GM21515 (cell line): Measurements from ENCODE around the gene CACNA2D3.

Experiments
- ATAC-seq: cut with Tn5 transposase; IDR thresholded peaks from one replicate; pipeline ENCODE4 v1.9.1; 2021; ENCODE audit not compliant: unreplicated experiment

CACNA2D3 gene

DNA sequence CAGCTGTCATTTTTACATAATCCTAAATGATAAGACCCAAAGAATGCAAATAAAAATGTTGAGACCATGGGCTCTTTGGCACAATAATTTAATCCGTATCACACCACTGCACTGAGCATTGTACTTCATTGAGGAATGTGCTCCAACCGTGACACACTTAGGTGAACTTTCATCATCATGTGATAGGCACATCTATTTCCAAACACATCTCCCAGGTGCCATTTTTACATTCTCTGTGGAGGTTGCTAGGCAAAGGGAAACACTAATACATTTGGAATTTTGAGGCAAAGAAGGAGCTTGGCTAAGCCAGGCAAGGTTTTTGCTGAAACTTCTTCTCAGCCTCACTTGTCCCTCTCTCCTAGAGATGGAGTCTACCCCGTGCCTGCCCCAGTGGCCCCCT lies 736.8 kb downstream of the CACNA2D3 start:
- no peak for ATAC-seq

DNA sequence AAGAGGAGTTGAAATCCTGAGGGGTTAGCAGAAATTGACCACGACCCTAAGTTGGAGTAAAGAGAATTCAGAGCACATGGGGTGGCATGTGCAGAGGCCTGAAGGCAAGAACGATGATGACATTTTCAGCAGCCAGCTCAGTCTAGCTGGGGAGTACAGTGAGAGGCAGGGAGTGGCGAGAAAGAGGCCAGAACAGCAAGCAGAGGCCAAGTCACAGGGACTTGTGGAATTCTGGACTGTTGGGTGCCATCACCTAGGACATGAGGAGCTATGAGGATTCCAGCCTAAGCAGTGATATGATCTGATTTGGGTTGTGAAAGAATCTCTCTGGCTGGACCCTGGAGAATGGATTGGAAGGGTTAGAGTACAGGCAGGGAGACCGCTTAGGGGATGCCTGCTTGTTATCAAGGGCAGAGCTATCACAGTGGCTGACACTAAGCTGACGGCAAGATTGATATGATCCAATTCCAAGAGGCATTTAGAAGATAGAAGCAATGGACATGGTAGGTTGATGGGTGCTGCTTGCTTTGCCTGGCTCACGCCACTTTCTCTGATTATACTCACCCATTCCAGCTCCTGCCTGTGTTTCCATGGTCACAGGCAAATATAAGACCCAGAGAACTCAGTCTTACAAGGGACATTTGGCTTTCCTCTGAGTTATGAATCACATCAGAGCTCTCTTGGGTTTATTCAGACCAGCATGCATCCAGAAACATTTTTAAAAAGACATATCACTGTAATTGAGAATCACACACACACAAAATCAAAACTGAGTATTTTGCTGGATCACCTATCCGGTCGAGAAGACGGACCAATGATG lies 739.1 kb downstream of the CACNA2D3 start:
- ATAC-seq, result no peak

DNA sequence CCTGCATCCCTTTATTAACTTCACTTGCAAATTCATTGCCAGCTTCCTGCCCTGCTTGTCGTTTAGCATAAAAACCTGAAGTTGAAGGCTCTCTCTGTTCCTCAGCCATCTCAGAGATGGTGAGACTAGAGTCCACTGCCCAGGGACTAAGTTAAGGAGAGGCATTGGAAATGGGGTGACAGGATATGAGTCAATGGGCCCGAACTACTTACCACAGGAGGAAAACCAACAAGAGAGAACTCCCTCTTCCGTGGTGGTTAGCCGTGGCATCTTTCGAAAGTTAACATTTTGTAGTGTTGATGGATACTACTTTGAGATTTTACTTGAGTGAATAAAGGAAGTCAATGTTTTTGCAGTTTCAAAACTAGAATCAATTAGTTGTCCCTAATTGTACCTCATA lies 740.2 kb downstream of the CACNA2D3 start:
- ATAC-seq, result no peak

DNA sequence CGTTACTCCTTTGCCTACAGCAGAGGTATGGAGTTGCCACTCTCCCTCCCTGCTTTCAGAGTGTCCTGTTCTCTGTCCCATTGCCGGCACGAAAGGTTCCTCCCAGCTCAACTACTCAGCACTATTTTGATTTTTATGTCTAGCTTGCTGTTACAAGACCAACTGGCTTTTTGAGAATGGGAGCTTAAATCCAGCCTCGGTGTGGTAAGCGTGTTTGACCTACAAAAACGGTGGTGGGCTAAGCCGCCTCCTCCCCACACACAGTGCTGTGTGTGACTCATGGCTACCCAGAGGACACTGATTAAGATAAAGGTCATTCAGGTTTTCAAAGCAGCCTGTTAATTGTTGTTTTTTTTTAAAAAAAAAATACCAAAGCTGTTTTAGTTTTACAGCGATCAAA lies 741.0 kb downstream of the CACNA2D3 start:
- ATAC-seq, result no peak

DNA sequence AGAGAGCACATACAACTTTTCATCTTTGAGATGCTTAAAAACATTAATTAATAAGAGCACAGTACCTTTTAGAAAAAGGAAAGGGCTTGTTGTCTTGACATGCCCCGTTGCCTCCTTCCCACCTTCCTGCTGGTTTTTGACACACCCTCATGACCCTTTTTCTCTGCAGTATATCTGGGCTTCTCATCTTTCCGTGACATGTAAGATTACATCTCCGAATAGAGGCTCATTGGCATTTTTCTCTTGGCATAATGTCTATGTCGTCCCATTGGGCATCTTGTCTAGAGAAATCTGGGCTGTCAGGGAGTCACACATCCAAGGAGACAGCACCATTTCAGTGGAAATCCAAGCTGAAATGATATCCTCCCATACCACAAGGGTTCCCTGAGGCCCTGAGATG lies 741.4 kb downstream of the CACNA2D3 start:
- no peak for ATAC-seq

DNA sequence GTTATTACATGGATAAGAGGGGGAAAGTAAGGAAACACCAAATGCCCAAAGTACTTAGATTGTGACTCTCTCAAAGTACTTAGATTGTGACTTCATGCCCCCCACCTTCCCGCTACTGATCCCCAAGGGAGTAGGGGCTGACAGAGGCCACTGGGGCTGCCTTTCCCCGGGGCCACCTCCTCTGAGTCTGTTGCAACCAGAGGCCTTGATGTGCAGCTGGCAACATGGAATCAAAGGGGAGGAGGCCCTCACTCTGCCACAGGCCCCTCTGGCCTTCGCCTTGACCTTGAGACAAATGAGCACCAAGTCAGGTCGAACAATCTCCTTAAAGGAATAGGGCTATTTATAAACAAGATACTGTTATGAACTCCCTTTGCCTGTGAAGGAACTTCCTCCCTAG lies 743.0 kb downstream of the CACNA2D3 start:
- ATAC-seq, result no peak

DNA sequence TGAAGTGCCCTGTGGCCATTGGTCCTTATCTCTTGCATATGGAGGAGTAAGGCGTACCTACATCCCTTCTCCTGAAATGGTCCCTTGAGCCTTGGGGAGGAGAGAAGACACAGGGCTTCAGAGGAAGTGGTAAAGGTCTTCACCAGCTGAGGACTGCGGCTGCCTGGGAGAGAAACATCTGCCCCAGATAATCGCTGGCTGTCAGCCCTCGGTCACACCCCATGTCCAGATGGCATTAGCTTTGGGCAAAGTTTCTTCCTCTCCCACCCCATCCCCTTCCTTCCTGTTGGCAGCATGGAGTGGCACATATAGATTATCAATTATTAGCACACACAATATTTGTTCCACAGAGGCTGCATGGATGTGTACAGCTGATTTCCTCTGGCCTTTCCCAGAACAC lies 743.9 kb downstream of the CACNA2D3 start:
- no peak for ATAC-seq

DNA sequence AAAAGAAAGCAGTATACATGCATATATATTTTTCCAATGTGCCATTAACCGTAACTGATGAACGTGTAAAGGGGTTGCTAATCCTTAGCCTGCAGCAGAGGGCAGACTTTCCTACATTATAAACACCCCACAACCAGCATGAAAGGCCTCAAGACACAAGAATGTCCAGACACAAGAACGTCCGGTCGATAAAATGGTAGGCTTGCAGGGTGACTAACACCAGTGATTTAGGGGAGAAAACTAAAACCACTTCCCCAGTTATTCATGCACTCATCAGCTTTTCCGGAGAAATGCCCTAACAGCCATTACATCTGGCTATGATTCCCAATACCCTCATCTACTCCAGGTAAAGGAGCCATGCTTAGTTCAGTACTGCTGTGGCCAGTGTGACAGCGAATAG lies 748.1 kb downstream of the CACNA2D3 start:
- ATAC-seq, result no peak

DNA sequence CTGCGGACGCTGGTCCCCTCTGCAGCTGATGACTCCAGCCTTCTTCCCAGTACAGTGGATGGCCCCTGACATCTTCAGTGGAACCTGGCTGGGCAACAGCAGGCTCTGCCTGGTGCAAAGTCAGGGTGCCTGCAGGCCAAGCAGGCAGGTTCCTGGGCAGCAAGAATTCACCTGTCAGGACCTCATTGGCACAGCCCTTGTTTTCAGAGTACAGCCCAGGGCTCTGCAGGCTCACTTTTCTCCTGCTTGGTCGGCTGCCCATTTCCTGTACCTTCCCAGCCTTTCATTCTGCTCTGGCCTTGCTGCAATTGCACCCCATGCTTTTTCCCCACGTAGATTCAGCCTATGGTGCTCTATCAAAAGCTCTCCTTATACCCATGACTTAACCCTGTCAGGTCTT lies 749.5 kb downstream of the CACNA2D3 start:
- no peak for ATAC-seq

DNA sequence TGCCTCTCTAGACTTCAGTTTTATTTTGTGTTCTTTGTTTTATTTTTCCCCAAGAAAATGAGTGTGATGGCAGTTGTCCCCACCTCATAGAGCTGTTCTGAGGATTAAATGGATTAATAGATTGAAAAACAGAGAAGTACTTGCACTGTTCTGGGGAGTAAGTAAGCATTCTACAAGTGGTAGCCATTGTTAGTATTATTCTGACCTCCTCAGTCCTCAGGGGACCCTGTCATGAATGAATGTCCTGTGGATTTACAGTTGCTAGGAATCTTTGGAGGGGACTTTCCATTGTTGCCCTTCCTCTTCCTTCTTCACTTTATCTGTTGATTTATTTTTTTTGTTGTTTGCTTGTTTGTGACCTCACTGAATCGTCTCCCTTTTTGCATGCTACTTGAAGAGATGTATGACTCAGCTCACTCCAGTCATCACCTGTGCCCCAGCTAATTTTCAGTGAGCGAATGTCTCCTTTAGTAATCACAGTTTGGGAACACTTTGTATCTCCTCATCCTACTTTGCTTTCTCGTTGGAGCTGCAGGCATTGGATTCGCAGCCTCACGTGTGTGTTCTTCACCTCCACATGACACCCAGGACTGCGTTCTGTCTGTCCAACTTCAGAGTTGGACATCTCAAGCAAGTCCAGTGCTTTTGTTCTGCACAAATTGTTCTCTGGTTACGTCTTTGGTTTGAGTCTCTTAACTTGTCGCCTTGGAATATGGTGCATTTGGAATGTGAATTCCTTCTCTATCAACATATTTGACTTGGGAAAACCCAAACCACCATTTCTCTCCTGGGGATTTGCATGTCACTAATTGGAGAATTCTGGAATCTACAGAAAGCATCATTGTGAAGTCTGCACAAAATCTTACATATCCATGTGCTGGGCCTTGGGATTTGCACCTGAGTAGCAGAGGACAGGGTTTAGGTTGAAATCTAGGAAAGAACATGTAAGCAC lies 751.0 kb downstream of the CACNA2D3 start:
- no peak for ATAC-seq

DNA sequence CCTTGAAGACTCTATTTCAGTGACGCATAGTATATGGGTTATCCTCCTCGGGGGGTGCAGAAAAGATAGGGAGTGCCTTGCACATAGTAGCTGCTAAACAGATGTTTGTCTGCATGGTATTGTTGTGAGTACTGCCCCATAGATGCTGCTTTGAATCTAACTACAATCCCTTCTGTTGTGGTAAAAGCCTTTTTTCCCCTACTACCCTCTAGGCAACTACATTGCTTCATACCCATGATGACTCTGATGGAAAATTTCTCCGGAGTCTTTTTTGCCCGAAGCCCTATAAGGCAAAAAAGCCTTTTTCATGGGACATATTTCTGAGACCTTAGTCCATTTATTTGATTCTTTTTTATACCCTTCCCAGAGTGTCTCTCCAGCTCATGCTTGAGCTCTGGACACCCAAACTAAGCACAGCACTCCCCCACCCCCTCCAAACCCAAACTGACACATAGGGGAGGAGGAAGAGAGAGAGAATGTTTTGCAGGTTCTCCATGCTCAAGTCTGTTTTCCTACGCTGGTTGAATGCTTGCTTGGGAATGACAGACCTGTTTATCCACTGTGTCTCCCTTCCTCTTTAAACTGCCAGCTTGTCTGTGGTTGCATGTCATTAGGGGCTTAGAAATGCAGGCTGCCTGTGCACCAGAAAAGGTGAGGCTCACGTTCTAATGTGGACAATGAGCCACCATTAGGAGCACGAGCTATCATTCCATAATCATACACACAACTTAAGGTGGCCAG lies 752.6 kb downstream of the CACNA2D3 start:
- no peak for ATAC-seq

DNA sequence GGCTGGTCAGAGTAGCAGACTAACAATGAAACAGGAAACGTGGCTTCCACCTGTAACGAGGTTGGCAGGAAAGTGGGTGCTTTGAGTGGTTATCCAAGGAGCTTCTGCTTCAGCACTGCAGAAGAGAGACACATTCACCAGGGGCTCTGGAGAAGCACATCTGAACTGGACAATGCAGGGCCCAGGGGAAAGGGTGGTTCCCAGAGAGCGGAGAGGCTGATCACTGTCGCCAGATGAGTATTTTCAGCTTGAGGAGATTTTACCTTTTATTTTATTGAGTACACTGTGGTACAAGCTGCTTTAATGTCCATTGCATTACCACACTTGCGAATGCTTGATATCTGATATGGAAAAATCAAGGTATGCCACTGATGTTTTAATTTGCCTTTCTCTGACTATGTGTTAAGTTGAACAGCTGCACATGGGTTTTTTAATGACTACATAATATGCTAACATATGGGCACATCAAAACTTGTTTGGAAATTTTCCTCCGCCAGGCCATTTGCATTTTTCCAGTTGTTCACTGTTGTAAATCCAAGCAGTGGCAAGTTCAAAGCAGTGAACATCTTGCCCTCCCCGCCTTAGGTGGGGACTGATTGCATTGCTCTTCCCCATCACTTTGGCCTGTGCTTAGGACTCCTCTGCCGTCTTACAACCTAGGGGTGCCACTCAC lies 753.4 kb downstream of the CACNA2D3 start:
- ATAC-seq, result no peak

DNA sequence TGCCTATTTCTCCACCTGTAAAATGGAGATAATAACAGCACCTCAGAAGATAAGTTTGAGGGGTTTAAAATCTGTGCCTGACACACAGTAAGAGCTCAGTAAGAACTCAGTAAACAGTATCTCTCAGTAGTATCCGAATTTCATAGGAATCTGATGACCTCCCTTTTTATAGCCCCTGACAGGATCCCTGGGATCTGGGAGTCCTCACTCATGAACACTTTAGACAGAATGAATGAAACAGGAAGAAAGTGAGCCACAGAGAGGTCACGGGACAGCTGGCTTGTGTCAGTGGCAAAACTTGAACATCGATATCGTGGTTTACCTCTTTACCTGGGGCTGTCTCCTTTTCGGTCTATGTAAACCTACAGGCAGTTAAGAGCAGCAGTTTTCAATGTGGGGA lies 754.3 kb downstream of the CACNA2D3 start:
- no peak for ATAC-seq

DNA sequence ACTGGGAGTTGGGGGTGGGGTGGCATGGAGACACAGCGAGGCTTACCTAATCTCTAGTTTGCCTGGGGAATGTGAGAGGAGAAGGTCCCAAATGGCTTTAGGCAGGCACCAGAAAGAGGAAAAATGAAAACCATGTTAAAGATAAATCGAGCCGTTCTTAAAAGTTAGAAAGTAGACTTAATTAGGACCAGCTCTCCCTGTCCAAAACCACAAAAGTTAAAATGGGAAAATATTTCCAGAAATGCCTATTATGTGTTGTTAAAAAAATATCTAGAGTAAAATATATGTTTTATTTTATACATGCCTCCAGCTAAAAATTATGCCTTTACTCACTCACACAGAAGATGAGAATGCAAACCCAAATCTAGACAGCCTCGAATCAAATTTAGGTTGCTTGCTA lies 755.4 kb downstream of the CACNA2D3 start:
- no peak for ATAC-seq

DNA sequence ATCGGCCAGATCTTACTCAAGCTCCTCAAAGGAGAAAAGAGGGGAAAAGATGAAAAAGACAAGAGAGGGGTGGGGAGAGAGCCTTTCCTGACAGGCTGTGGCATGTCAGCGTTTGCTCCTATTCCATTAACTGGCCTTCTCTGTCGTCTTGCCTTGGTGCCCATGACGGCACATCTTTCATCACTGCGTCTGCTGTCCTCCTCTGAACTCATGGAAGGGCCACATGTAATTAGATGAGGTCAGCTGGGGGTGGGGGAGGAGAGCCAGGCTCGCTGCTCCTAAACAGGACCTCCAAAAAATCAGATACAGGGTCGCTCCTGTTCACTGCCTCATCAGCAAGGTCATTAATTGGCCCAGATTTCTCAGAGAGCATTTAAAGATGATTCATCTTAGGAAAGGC lies 755.8 kb downstream of the CACNA2D3 start:
- ATAC-seq, result no peak

DNA sequence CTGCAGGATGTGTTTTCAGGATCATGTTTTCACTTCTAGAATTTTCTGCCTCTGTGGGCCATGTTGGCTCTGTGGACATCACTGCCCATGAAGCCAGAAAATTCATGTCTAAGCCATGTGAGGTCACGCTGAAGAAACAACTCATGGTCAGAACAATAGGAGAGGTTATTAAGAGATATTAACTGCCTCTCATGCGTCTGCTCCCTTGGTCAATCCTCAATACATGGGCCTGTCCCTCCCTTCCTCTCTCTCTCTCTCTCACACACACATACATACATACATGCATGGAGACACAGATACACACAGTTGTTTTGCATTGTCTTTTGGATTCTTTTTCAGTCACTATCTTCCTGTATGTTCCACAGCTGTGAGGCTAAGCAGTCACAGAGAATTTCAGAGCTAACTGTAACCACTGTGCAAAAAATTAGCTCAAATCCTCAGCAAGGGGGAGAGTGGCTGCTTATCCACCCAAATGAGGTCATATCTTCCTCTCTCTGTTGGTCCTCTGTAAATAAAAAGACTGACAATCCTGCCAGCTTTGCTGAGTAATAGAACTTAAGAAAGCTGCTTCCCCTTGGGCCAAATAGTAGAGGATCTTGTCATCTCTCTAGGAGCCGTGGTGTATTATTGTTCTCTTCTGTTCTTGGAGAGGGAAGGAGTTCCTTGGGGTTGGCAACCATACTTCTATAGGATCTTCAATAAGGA lies 759.9 kb downstream of the CACNA2D3 start:
- no peak for ATAC-seq

DNA sequence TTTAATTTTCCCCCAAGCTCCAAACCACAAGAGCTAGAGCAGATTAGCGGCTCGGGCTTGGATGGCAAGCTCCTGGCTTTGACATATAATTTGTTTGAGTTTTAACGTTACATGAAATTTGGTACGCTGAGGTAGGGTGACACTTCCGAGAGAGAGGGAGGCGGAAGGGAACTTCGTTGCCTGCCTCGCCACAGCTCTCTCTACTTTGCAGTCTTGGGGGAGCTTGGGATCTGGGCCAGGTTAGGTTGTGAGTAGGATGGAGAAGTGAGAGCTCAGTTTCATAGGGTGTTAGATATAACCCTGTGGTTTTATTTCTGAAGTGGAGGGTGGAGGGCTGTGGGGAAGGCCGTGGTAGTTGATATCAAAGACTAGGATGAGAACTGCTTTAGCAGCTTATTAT lies 765.8 kb downstream of the CACNA2D3 start:
- no peak for ATAC-seq

DNA sequence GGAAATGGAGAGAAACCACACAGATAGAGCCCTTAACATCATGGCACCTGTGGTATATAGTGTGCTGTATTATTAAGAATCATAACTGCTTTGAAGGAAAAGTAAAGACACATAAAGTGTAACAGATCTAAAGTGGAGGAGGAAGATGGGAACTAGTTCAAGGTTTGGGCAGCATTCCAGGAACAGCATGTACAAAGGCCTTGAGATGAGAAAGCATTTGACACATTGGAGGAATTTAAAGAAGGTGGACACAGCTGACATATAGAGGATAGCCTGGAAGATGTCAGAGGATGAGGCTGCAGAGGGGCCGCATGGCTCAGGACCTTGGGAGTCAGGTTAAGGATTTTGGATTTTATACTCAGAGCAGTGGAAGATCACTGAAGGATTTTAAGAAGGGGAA lies 766.5 kb downstream of the CACNA2D3 start:
- no peak for ATAC-seq

DNA sequence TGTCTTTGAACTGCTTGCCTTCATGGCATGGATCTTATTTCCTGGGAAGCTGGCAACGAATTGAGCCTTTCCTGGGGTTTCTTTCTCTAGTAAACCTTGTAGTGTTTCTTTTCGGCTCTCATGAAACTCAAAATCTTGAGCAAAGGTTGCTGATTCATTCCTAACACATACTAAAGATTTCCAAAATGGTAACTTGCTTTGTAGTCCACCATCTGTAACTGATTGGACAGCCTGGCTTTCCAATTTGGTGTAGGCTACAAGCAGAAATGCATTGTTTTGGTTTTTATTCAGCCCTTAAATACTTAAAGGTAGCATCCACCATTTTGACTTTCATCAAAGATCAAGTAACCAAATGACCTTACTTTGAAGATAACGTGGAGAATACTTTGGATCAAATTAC lies 767.4 kb downstream of the CACNA2D3 start:
- no peak for ATAC-seq

DNA sequence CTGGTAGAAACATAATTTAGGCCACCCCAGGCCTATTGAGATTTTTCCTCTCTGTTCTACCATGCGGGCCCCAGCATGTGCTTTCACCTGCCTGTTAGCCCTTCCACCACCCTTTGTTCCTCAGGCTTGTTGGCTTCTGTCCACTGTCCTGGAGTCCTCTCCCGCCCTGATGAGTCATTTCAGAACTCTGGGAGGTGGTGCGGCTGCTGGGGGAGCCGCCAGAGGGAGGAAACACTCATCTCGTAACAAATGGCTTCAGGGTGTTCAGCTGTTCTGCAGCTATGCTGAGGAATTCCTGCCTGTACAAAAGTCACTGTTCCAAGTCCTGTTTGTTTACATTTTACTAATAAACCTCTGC lies 769.2 kb downstream of the CACNA2D3 start:
- no peak for ATAC-seq
